NCI-H524 (cell line): Measurements from ENCODE around the gene TRPC1.

Source experiments
- DNase-seq, 2 experiments: peaks; one replicate each; lab custom pipeline; 2025; lab: John Stamatoyannopoulos, UW

TRPC1 gene

GRCh38 chr3:142839831-142840230, 116.0 kb downstream of the TRPC1 start:
- no peak for DNase-seq

- DNase-seq = peak in 1 of 2 experiments; percentile 47
Measured at GRCh38 chr3:142844339-142844977, 120.6 kb downstream of the TRPC1 start.

- DNase-seq = no peak
Measured at GRCh38 chr3:142846779-142847577, 123.1 kb downstream of the TRPC1 start.

GRCh38 chr3:142849148-142849547, 125.3 kb downstream of the TRPC1 start:
- DNase-seq = no peak

GRCh38 chr3:142850395-142851023, 126.7 kb downstream of the TRPC1 start:
- peak; percentile 93 to 95 for DNase-seq

- DNase-seq = no peak
Measured at GRCh38 chr3:142852009-142852408, 128.2 kb downstream of the TRPC1 start.

- peak in 1 of 2 experiments; percentile 19 for DNase-seq
Measured at GRCh38 chr3:142853270-142854168, 129.7 kb downstream of the TRPC1 start.

- DNase-seq = peak; percentile 84 to 95
Measured at GRCh38 chr3:142857056-142857455, 133.2 kb downstream of the TRPC1 start.
